ENCODE data around the gene NDUFB5. TPM values are rescaled to one million over a fixed set of nuclear protein-coding genes. Genes with fewer than 3 reads are reported as not detected.

NDUFB5 gene
- polyA plus RNA-seq, 1 donor from 2014 or later = 272 TPM

- no peaks in the 10 kb centered on the region for H3K27me3 ChIP-seq (ENCODE audit: insufficient read depth, low read depth, low read length)
- H3F3A ChIP-seq (ENCODE audit: insufficient read depth, low read length, poor library complexity, severe bottlenecking) = no peaks in the 10 kb centered on the region
- H3K9me2 ChIP-seq (ENCODE audit: insufficient read depth, low read length) = no peaks in the 10 kb centered on the region
- TF ChIP-seq EP300 (conservative IDR thresholded peaks at IDR 0.05; ENCODE audit: poor library complexity, severe bottlenecking) (no peak), EZH2 (IDR thresholded peaks at IDR 0.05; ENCODE audit: borderline replicate concordance, insufficient read depth, low read length, poor library complexity, severe bottlenecking) (no peak), SMC3 (conservative IDR thresholded peaks at IDR 0.05; ENCODE audit: poor library complexity) (no peak), REST (IDR thresholded peaks at IDR 0.05; ENCODE audit: borderline replicate concordance) (no peak), TAF1 (IDR thresholded peaks at IDR 0.05; ENCODE audit: low read depth) (no peak), POLR2AphosphoS5 (IDR thresholded peaks at IDR 0.05) (no peak), CTCF (IDR thresholded peaks at IDR 0.05; ENCODE audit: poor library complexity, severe bottlenecking) (no peak), RAD21 (conservative IDR thresholded peaks at IDR 0.05) (no peak), MXI1 (conservative IDR thresholded peaks at IDR 0.05; ENCODE audit: poor library complexity, severe bottlenecking) (no peak)
- H2AFZ ChIP-seq (ENCODE audit: low read depth, low read length) = no peak overlapping the region
- no peak overlapping the region for H3K4me2 ChIP-seq (ENCODE audit: low read length)
- no peaks in the 10 kb centered on the region for H3K36me3 ChIP-seq (ENCODE audit: insufficient read depth, low read length)
- H3K79me2 ChIP-seq (replicated peaks; ENCODE audit: insufficient read depth, low read length) = peaks cover 14% of the 10 kb centered on the region
- H3K27ac ChIP-seq (ENCODE audit: low read length) = no peak overlapping the region
- H3K9ac ChIP-seq (ENCODE audit: low read length) = no peak overlapping the region
- no peak overlapping the region for H3K4me3 ChIP-seq (ENCODE audit: low read length)
- H4K20me1 ChIP-seq (ENCODE audit: insufficient read depth) = no peaks in the 10 kb centered on the region
- no peaks in the 10 kb centered on the region for H3K9me3 ChIP-seq (ENCODE audit: low read length)
These were observed 61.9 kb downstream of the NDUFB5 start for GRCh38 chr3:179666436-179667035.

- Histone ChIP-seq H3K27me3 (ENCODE audit: insufficient read depth, low read depth, low read length) (no peaks in the 10 kb centered on the region), H3K36me3 (ENCODE audit: insufficient read depth, low read length) (no peaks in the 10 kb centered on the region), H3K27ac (ENCODE audit: low read length) (no peak overlapping the region), H4K20me1 (ENCODE audit: insufficient read depth) (no peaks in the 10 kb centered on the region), H3K4me2 (ENCODE audit: low read length) (no peak overlapping the region), H3K9ac (ENCODE audit: low read length) (no peak overlapping the region), H3F3A (ENCODE audit: insufficient read depth, low read length, poor library complexity, severe bottlenecking) (no peaks in the 10 kb centered on the region), H3K9me3 (ENCODE audit: low read length) (no peaks in the 10 kb centered on the region), H2AFZ (ENCODE audit: low read depth, low read length) (no peak overlapping the region), H3K79me2 (replicated peaks; ENCODE audit: insufficient read depth, low read length) (peaks cover 6% of the 10 kb centered on the region), H3K4me3 (ENCODE audit: low read length) (no peak overlapping the region), H3K9me2 (ENCODE audit: insufficient read depth, low read length) (no peaks in the 10 kb centered on the region)
- TF ChIP-seq EP300 (conservative IDR thresholded peaks at IDR 0.05; ENCODE audit: poor library complexity, severe bottlenecking) = no peak
- no peak for TF ChIP-seq SMC3 (conservative IDR thresholded peaks at IDR 0.05; ENCODE audit: poor library complexity)
- no peak for TF ChIP-seq EZH2 (IDR thresholded peaks at IDR 0.05; ENCODE audit: borderline replicate concordance, insufficient read depth, low read length, poor library complexity, severe bottlenecking)
- no peak for TF ChIP-seq CTCF (IDR thresholded peaks at IDR 0.05; ENCODE audit: poor library complexity, severe bottlenecking)
- TF ChIP-seq TAF1 (IDR thresholded peaks at IDR 0.05; ENCODE audit: low read depth) = no peak
- no peak for TF ChIP-seq REST (IDR thresholded peaks at IDR 0.05; ENCODE audit: borderline replicate concordance)
- TF ChIP-seq POLR2AphosphoS5 (IDR thresholded peaks at IDR 0.05) = no peak
- no peak for TF ChIP-seq RAD21 (conservative IDR thresholded peaks at IDR 0.05)
- no peak for TF ChIP-seq MXI1 (conservative IDR thresholded peaks at IDR 0.05; ENCODE audit: poor library complexity, severe bottlenecking)
These were observed 63.8 kb downstream of the NDUFB5 start for GRCh38 chr3:179668429-179668828.
